SK-N-MC (cell line): ENCODE measurements around the gene RREB1.

Experiments used
- DNase-seq: peaks from one replicate; pipeline ENCODE4 v3.0.0-alpha.2; 2011; ENCODE audit warnings: low read depth, low spot score
- H3K27ac ChIP-seq: fragments of 200-600 bp; sonication (generic); 2 replicates; pipeline ENCODE4 v1.5.1; 2016; ENCODE audit warnings: mixed run types
- H3K36me3 ChIP-seq: fragments of 200-600 bp; sonication (generic); 2 replicates; pipeline ENCODE4 v1.6.1; 2017; ENCODE audit warnings: antibody characterized with exemption, low read length, mixed read lengths; ENCODE audit not compliant: insufficient read depth
- H3K4me3 ChIP-seq: fragments of 200-600 bp; sonication (generic); 2 replicates; pipeline ENCODE4 v1.5.1; 2016
- H3K9ac ChIP-seq: fragments of 200-600 bp; sonication (generic); 2 replicates; pipeline ENCODE4 v1.8.0; 2017; ENCODE audit warnings: mixed run types, mixed read lengths; ENCODE audit not compliant: insufficient read length
- H3K9me3 ChIP-seq: fragments of 200-600 bp; sonication (generic); 2 replicates; pipeline ENCODE4 v1.6.1; 2017; ENCODE audit warnings: low read depth, mild to moderate bottlenecking, antibody characterized with exemption, low read length, moderate library complexity, mixed read lengths
- EZH2 ChIP-seq: fragments of 200-600 bp; sonication (generic); IDR thresholded peaks from one replicate; pipeline ENCODE4 v1.6.1; 2017; ENCODE audit warnings: antibody characterized with exemption
- FOXP2 ChIP-seq: optimal IDR thresholded peaks from 2 replicates; pipeline ENCODE3; 2011; ENCODE audit warnings: mild to moderate bottlenecking, moderate library complexity; ENCODE audit not compliant: insufficient read depth; ENCODE audit errors: extremely low read length, control extremely low read depth
- POLR2AphosphoS5 ChIP-seq: IDR thresholded peaks from 2 replicates; pipeline ENCODE4 v1.6.1; 2012; ENCODE audit warnings: mild to moderate bottlenecking, low read depth, low read length, borderline replicate concordance

Gene RREB1

DNA sequence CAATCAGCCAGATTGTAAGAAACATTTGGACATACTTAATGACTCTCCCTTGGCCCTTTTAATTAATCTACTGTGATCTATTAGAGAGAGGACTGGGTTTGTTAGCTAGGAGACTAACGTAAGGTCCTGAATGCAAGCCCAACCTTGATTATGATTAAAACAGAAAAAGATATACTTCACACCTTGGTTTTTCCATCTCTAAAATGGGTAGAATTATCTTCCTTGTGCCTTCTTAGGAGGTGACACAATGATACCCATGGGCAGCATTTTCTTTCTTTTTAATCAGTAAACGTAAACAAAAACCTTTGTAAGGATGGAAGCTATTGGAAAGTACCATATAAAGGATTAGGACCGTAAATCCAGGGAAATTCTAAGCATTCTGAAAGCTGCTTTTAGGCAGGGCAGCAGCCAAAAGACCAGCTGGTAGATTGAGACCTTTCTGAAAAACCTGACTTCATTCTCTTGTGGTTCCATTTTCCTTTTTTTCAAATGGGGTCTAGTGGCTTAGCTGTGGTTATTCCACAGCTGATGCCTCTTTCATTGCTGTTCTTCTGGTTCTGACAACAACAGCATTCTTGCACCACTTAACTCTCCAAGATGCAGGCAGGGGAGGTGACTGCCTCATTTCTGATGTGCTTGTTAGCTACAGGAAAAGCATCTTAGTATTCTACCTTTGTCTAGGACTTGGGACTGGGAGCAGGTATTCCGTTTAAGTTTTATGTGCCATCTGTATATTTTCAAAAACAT lies 27.4 kb downstream of the RREB1 start:
- peaks cover 3% of the 10 kb centered on the region; the same call in 1 of the 2 replicates for H3K36me3 ChIP-seq
- no peak for DNase-seq
- H3K27ac ChIP-seq = peak overlapping the region; percentile 50; the same call in 1 of the 2 replicates
- H3K9me3 ChIP-seq = no peaks in the 10 kb centered on the region
- no peak overlapping the region for H3K4me3 ChIP-seq
- TF ChIP-seq EZH2 = no peak
- TF ChIP-seq POLR2AphosphoS5 = no peak
- no peak for TF ChIP-seq FOXP2
- no peak overlapping the region for H3K9ac ChIP-seq

DNA sequence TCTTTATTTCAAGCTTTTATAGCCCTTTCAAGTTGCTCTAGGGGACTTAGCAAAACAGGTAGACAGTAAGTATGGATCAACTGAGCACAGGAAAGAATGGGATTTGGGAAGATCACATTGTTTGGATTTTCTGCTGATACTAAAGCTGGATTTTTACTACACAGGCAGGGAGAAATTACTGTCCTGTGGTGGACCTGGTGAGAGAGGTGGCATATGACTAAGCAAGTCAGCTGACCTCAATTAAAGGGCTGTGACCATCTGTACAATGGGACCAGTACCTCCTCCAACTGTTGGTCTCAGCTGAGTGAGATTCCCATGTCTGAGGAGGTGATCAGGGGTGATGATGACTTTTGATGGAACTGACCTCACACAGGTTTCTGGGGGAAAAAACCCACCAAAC lies 28.0 kb downstream of the RREB1 start:
- DNase-seq = no peak

DNA sequence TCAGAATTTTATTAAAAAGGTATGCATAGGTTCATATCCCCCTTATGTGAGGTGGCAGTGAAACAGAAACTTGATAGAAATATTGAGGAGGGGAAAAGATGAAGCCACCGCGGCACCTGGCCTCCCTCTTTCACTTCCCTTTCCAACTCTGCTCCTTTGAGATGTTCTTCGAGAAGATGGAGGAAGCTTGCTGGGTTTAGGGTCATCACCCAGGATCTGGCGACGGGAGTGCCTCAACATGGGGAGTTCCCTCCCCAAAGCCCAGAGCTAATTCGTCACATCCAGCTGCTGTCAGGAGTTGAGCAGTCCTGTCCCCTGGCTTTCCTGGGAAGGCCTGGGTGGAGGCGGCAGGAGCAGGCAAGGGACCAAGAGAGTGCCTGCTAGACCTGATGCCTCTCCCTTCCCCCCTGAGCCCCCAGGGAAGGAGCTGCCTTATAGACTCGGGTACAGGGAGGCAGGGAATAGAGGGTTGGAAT lies 29.1 kb downstream of the RREB1 start:
- H3K27ac ChIP-seq = peak overlapping the region; percentile 90
- no peaks in the 10 kb centered on the region for H3K9me3 ChIP-seq
- DNase-seq = no peak
- H3K4me3 ChIP-seq = peak overlapping the region; percentile 60
- peaks cover 3% of the 10 kb centered on the region; the same call in 1 of the 2 replicates for H3K36me3 ChIP-seq
- TF ChIP-seq EZH2 (no peak), FOXP2 (no peak), POLR2AphosphoS5 (no peak)
- H3K9ac ChIP-seq = no peak overlapping the region

More for the DNA sequence above, 28.0 kb downstream of the RREB1 start:
- Histone ChIP-seq H3K4me3 (no peak overlapping the region), H3K9me3 (no peaks in the 10 kb centered on the region), H3K36me3 (peaks cover 3% of the 10 kb centered on the region; the same call in 1 of the 2 replicates), H3K9ac (no peak overlapping the region), H3K27ac (peak overlapping the region; percentile 90; the same call in 1 of the 2 replicates)
- no peak for TF ChIP-seq FOXP2

DNA sequence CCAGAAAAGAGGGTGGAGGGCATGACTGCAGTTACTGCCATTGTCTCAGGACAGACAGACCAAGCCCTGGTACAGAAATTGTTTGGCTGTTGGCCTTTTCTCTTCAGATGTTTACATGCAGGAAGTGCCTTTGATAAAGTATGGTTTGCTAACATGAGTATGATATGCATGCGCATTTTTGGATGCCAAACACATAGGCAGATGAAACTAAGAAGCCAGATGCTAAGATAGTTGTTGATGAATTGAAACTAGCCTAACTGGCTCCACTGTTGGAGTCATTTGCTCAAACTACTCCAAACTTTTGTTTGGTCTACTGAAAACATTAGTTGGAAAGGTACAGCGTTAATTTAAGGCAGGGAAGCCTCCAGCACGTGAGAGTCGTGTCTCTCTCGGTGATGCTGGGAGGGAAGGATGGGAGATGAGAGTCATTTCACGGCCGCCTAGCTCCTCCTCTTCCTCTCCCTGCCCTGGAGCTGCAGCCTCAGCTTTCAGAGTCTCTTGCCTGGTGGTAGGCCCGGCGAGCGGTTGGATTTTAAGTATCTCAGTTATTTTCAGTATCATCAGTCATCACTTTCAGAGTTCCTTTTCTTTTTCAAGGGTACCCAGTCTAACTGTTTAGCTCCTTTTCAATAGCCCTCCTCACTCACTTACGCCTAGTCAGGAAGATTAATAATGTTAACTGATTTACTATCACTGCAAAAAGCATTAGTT lies 29.7 kb downstream of the RREB1 start:
- peak overlapping the region; percentile 76 for H3K9ac ChIP-seq

DNA sequence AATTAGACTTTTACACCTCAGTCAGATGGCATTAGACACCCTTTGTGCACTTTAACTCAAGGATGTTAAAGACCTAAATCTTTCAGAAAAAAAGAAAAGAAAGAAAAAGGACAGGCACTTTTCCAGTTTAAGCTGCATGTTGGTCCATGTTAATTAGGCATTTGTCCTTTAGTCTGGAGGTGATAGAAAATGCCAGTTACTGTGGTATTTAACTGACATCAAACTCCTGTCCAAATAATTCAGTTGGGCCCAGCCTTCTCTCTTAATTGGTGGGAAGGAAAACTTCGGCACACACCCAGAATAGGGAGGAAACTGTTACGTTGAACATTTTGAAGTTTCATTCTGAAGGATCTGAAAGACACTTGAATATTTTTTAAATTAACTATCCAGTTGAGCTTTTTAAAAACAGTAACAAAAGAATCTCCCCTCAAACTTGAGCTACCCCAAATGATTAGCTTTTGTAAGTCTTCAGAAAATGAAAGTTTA lies 30.3 kb downstream of the RREB1 start:
- no peak for TF ChIP-seq EZH2
- TF ChIP-seq FOXP2 = no peak
- TF ChIP-seq POLR2AphosphoS5 = no peak
- no peak for DNase-seq
- H3K4me3 ChIP-seq = peak overlapping the region; percentile 60
- H3K9me3 ChIP-seq = no peaks in the 10 kb centered on the region
- peaks cover 2% of the 10 kb centered on the region; the same call in 1 of the 2 replicates for H3K36me3 ChIP-seq
- H3K9ac ChIP-seq = peak overlapping the region; percentile 76
- peak overlapping the region; percentile 90 for H3K27ac ChIP-seq

More for the DNA sequence above, 29.7 kb downstream of the RREB1 start:
- DNase-seq = no peak
- Histone ChIP-seq H3K27ac (peak overlapping the region; percentile 90), H3K9me3 (no peaks in the 10 kb centered on the region), H3K4me3 (peak overlapping the region; percentile 60), H3K36me3 (peaks cover 3% of the 10 kb centered on the region; the same call in 1 of the 2 replicates)
- no peak for TF ChIP-seq EZH2
- 0 out of 2 replicates have a peak, but pooled peaks have one; percentile 32 for TF ChIP-seq POLR2AphosphoS5

DNA sequence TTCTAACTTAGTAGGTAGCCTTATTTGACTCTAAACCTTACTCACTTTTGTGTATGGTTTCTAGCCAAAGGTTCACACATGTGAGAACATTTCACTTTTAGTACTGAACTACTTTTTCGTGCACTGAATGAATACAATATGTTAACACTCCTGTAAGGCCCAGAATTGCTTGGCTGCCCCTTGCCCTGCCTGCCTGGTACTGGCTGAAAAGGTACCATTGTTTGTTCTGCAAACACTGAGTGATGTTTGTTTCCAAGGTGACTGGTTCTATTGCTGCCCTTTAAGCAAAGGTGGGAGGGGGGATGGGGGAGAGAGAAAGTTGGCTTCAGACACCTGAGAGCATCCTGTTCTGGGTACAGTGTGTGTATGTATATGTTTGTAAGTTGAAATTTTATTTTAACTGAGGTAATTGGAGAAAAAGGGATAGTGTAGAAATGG lies 31.2 kb downstream of the RREB1 start:
- Histone ChIP-seq H3K9ac (peak overlapping the region; percentile 76), H3K9me3 (no peaks in the 10 kb centered on the region), H3K36me3 (no peaks in the 10 kb centered on the region; the same call in 1 of the 2 replicates), H3K4me3 (no peak overlapping the region; the same call in 1 of the 2 replicates), H3K27ac (peak overlapping the region; percentile 90)
- TF ChIP-seq POLR2AphosphoS5 = no peak
- TF ChIP-seq EZH2 = no peak
- TF ChIP-seq FOXP2 = no peak
- DNase-seq = no peak

DNA sequence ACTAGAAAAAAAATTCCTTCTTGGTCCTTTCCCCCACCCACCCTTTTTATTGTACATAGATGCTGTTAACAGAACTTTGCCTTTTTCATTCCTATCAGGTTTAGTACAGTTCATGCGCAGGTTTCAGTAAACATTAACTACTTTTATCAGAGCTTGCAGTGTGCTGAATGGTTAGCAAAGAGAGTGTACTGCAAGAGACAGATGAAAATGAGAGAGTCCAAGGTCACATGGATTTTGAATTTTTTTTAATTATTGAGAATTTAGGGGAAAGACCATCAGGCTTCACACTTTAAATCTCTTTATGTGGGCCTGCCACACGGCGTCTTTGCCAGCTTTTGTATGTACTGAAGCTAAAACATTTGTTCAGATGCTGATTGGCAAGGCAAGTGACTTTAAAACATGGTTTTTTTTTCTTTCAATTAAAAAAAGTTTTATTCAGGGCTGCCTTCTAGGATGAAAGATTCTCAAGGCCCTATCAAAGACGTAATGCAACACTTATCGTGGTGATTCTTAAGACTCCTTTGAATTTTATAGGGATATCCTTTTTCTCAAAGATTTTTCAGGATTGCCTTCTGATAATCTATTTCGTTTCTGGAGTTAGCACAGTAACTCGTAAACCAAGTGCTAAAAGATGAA lies 32.2 kb downstream of the RREB1 start:
- TF ChIP-seq FOXP2 = no peak
- TF ChIP-seq POLR2AphosphoS5 = no peak
- no peak for TF ChIP-seq EZH2
- H3K9ac ChIP-seq = peak overlapping the region; percentile 76
- peak overlapping the region; percentile 82 for H3K27ac ChIP-seq
- H3K4me3 ChIP-seq = peak overlapping the region; percentile 80
- no peaks in the 10 kb centered on the region for H3K9me3 ChIP-seq
- peaks cover 1% of the 10 kb centered on the region; the same call in 1 of the 2 replicates for H3K36me3 ChIP-seq
- DNase-seq = no peak
